Neural cell (in vitro differentiated cells): ENCODE data around the gene HOXA10. TPM values are rescaled to one million over a fixed set of nuclear protein-coding genes. Genes with fewer than 3 reads are reported as not detected.

Experiments used
- H2AFZ ChIP-seq: fragments of 200-600, 300-800 bp; sonication (generic), shearing (Covaris generic); 2 replicates; pipeline ENCODE4 v1.6.0; 2014; ENCODE audit warnings: low read depth, mild to moderate bottlenecking, antibody characterized with exemption, low read length, moderate library complexity
- H3F3A ChIP-seq: fragments of 200-600 bp; shearing (Covaris generic); 2 replicates; pipeline ENCODE4 v1.6.1; 2016; ENCODE audit warnings: mild to moderate bottlenecking, moderate library complexity, mixed read lengths, antibody characterized with exemption, low read length; ENCODE audit not compliant: insufficient read depth, poor library complexity, severe bottlenecking
- H3K27ac ChIP-seq: fragments of 200-600, 300-800 bp; sonication (generic), shearing (Covaris generic); 2 replicates; pipeline ENCODE4 v1.5.1; 2014; ENCODE audit warnings: mild to moderate bottlenecking, low read length, moderate library complexity
- H3K27me3 ChIP-seq: fragments of 300-800, 200-600 bp; sonication (generic), shearing (Covaris generic); 2 replicates; pipeline ENCODE4 v1.6.0; 2014; ENCODE audit warnings: mild to moderate bottlenecking, low read depth, low read length, moderate library complexity; ENCODE audit not compliant: insufficient read depth
- H3K36me3 ChIP-seq: fragments of 300-800, 200-600 bp; sonication (generic), shearing (Covaris generic); 2 replicates; pipeline ENCODE4 v1.5.1; 2014; ENCODE audit warnings: mild to moderate bottlenecking, antibody characterized with exemption, low read length, moderate library complexity; ENCODE audit not compliant: insufficient read depth
- H3K4me2 ChIP-seq: fragments of 300-800, 200-600 bp; sonication (generic), shearing (Covaris generic); 2 replicates; pipeline ENCODE4 v1.6.0; 2014; ENCODE audit warnings: mild to moderate bottlenecking, low read length
- H3K4me3 ChIP-seq: fragments of 300-800, 200-600 bp; sonication (generic), shearing (Covaris generic); 2 replicates; pipeline ENCODE4 v1.5.1; 2014; ENCODE audit warnings: mild to moderate bottlenecking, low read length, moderate library complexity
- H3K79me2 ChIP-seq: fragments of 200-600 bp; shearing (Covaris generic); replicated peaks from 2 replicates; pipeline ENCODE4 v1.6.0; 2014; ENCODE audit warnings: mild to moderate bottlenecking, low read length, moderate library complexity; ENCODE audit not compliant: insufficient read depth
- H3K9ac ChIP-seq: fragments of 300-800, 200-600 bp; sonication (generic), shearing (Covaris generic); 2 replicates; pipeline ENCODE4 v1.6.1; 2016; ENCODE audit warnings: mild to moderate bottlenecking, low read length, mixed read lengths
- H3K9me2 ChIP-seq: fragments of 200-600 bp; shearing (Covaris generic); 2 replicates; pipeline ENCODE4 v1.6.1; 2016; ENCODE audit warnings: mild to moderate bottlenecking, low read length, mixed read lengths; ENCODE audit not compliant: insufficient read depth
- H3K9me3 ChIP-seq: fragments of 200-600, 300-800 bp; sonication (generic), shearing (Covaris generic); 2 replicates; pipeline ENCODE4 v1.6.1; 2016; ENCODE audit warnings: mild to moderate bottlenecking, mixed run types, low read length, moderate library complexity, mixed read lengths
- H4K20me1 ChIP-seq: fragments of 200-600 bp; shearing (Covaris generic); 2 replicates; pipeline ENCODE4 v1.6.1; 2016; ENCODE audit warnings: mild to moderate bottlenecking, mixed run types; ENCODE audit not compliant: insufficient read depth
- CTCF ChIP-seq: fragments of 450-650 bp; IDR thresholded peaks from 2 replicates; pipeline ENCODE4 v1.5.1; 2014; ENCODE audit warnings: antibody characterized with exemption, mild to moderate bottlenecking, moderate library complexity; ENCODE audit not compliant: poor library complexity, severe bottlenecking
- EP300 ChIP-seq: fragments of 450-650 bp; conservative IDR thresholded peaks from 2 replicates; pipeline ENCODE4 v1.6.1; 2014; ENCODE audit warnings: antibody characterized with exemption, mild to moderate bottlenecking, moderate library complexity; ENCODE audit not compliant: poor library complexity, severe bottlenecking
- EZH2 ChIP-seq: fragments of 200-600, 300-800 bp; shearing (Covaris generic), sonication (generic); IDR thresholded peaks from 2 replicates; pipeline ENCODE4 v1.6.1; 2014; ENCODE audit warnings: antibody characterized with exemption, low read length, borderline replicate concordance, mild to moderate bottlenecking; ENCODE audit not compliant: insufficient read depth, poor library complexity, severe bottlenecking
- MXI1 ChIP-seq: fragments of 450-650 bp; conservative IDR thresholded peaks from 2 replicates; pipeline ENCODE4 v1.6.1; 2014; ENCODE audit warnings: antibody characterized with exemption, mild to moderate bottlenecking; ENCODE audit not compliant: poor library complexity, severe bottlenecking
- POLR2AphosphoS5 ChIP-seq: IDR thresholded peaks from 2 replicates; pipeline ENCODE4 v1.6.1; 2012
- RAD21 ChIP-seq: fragments of 450-650 bp; conservative IDR thresholded peaks from 2 replicates; pipeline ENCODE4 v1.6.1; 2014; ENCODE audit warnings: antibody characterized with exemption, mild to moderate bottlenecking, moderate library complexity
- REST ChIP-seq: IDR thresholded peaks from 2 replicates; pipeline ENCODE4 v1.6.1; 2012; ENCODE audit warnings: borderline replicate concordance
- SMC3 ChIP-seq: fragments of 450-650 bp; conservative IDR thresholded peaks from 2 replicates; pipeline ENCODE4 v1.6.1; 2014; ENCODE audit warnings: antibody characterized with exemption, mild to moderate bottlenecking, moderate library complexity; ENCODE audit not compliant: poor library complexity
- TAF1 ChIP-seq: IDR thresholded peaks from 2 replicates; pipeline ENCODE4 v1.6.1; 2012; ENCODE audit warnings: low read depth
- polyA plus RNA-seq: library from polyadenylated mRNA; depleted of rRNA; stranded (reverse); fragments of >200 nt; gene quantifications from 2 replicates; pipeline ENCODE4 v1.2.3, GENCODE V29; 2014

The HOXA10 gene
- polyA plus RNA-seq, 1 donor from 2014 or later = not detected

- Histone ChIP-seq H2AFZ (no peak overlapping the region), H3K4me3 (no peak overlapping the region), H3K36me3 (no peaks in the 10 kb centered on the region), H3K9me3 (no peaks in the 10 kb centered on the region), H4K20me1 (no peaks in the 10 kb centered on the region), H3K4me2 (no peak overlapping the region), H3K79me2 (no peaks in the 10 kb centered on the region), H3K27ac (no peak overlapping the region), H3K9ac (no peak overlapping the region), H3F3A (no peaks in the 10 kb centered on the region), H3K9me2 (no peaks in the 10 kb centered on the region), H3K27me3 (peaks cover 93% of the 10 kb centered on the region)
- no peak for TF ChIP-seq MXI1
- TF ChIP-seq POLR2AphosphoS5 = peak; percentile 9
- no peak for TF ChIP-seq EZH2
Measured at GRCh38 chr7:27197137-27198042, 23.3 kb upstream of the HOXA10 start.

GRCh38 chr7:27196287-27196767 lies 22.2 kb upstream of the HOXA10 start:
- peak; percentile 94 for TF ChIP-seq RAD21
- peak; percentile 94 for TF ChIP-seq CTCF
- peak; percentile 96 for TF ChIP-seq SMC3
- TF ChIP-seq TAF1 = no peak
- no peak for TF ChIP-seq MXI1
- Histone ChIP-seq H3K79me2 (no peaks in the 10 kb centered on the region), H3K36me3 (no peaks in the 10 kb centered on the region), H3K9me2 (no peaks in the 10 kb centered on the region), H3K27me3 (peaks cover 93% of the 10 kb centered on the region), H3K4me3 (no peak overlapping the region), H3K9me3 (no peaks in the 10 kb centered on the region), H3K4me2 (no peak overlapping the region), H4K20me1 (no peaks in the 10 kb centered on the region), H3K9ac (no peak overlapping the region), H3K27ac (no peak overlapping the region), H3F3A (no peaks in the 10 kb centered on the region), H2AFZ (no peak overlapping the region)

- Histone ChIP-seq H2AFZ (no peak overlapping the region), H3K36me3 (no peaks in the 10 kb centered on the region), H3K4me3 (no peak overlapping the region), H3K27ac (no peak overlapping the region), H3K9me2 (no peaks in the 10 kb centered on the region), H3K4me2 (no peak overlapping the region), H4K20me1 (no peaks in the 10 kb centered on the region), H3K27me3 (peaks cover 96% of the 10 kb centered on the region), H3F3A (no peaks in the 10 kb centered on the region), H3K9me3 (no peaks in the 10 kb centered on the region), H3K9ac (no peak overlapping the region), H3K79me2 (no peaks in the 10 kb centered on the region)
- TF ChIP-seq TAF1 (no peak), REST (no peak), CTCF (no peak), RAD21 (no peak), SMC3 (no peak), MXI1 (no peak), EZH2 (no peak), POLR2AphosphoS5 (no peak), EP300 (no peak)
Measured at GRCh38 chr7:27194686-27195379, 20.7 kb upstream of the HOXA10 start.
